ENCODE data around the gene NUDT9. TPM values are rescaled to one million over a fixed set of nuclear protein-coding genes. Genes with fewer than 3 reads are reported as not detected.
"Not testable (repeated sequence)": the region's sequence is repeated elsewhere in the genome, so short reads cannot be mapped to it uniquely, and the experiment has no call there.

Gene NUDT9, protein sequence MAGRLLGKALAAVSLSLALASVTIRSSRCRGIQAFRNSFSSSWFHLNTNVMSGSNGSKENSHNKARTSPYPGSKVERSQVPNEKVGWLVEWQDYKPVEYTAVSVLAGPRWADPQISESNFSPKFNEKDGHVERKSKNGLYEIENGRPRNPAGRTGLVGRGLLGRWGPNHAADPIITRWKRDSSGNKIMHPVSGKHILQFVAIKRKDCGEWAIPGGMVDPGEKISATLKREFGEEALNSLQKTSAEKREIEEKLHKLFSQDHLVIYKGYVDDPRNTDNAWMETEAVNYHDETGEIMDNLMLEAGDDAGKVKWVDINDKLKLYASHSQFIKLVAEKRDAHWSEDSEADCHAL
- 10 to 100 TPM; 12.1 to 13.4 TPM for total RNA-seq

GRCh38 chr4:87422104-87423052 lies at the start of gene NUDT9:
Gene NUDT9, plus strand, starts transcription at chr4:87422573. Its CDS starts 333 bp downstream, at chr4:87422906.
- no peaks in the 10 kb centered on the region for H3K36me3 Mint-ChIP-seq (ENCODE audit: low read depth)
- H3K9me3 Mint-ChIP-seq = no peaks in the 10 kb centered on the region
- CTCF ChIA-PET = interaction anchor here (1.5 to 3.7 kb wide), 2 partner anchors 34 to 46 kb away, joined by 6 to 18 read pairs; no protein-coding TSS in a partner anchor
- peak; percentile 91 for DNase-seq
- intact Hi-C loops (cut with micrococcal nuclease) = loop anchor here (1.0 to 5.0 kb wide), 8 partner anchors 31 to 1035 kb away; partner anchors contain the start of genes AFF1, HERC5, HSD17B11 and KLHL8
- peaks cover 32% of the 10 kb centered on the region for H3K4me1 Mint-ChIP-seq (ENCODE audit: low read depth)
- peak within 1 kb of the TSS; percentile 98 for H3K4me3 Mint-ChIP-seq
- H3K27me3 Mint-ChIP-seq (ENCODE audit: low read depth) = no peaks in the 10 kb centered on the region
- H3K27ac Mint-ChIP-seq = peak within 1 kb of the TSS; percentile 97

DNA sequence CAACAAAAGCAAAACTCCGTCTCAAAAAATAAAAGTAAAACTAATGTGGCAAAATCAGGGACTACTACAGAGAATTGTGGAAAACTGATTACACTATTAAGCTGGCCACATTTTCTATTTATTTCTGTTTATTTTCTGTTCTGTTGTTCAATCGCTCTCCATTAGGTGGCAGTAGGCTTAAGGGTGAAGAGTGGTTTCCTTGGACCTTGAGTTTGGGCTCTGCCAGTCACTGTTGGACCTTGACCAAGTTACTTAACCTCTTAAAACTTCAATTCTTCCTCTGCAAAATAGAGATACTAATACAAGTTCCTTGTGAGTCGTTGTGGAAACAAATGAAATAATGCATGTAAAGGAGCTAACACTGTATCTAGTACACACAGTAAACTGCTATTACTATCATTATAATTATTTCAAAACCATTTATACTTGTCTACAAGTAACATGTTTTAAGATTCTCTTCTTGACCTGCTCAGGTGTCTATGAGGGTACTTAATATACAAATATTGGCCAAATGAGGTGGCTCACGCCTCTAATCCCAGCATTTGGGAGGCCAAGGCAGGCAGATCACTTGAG lies 46.6 kb upstream of the NUDT9 start:
- intact Hi-C loops (cut with micrococcal nuclease) = loop anchor here (1.0 to 10.0 kb wide), 4 partner anchors 46 to 469 kb away; partner anchors contain the start of gene NUDT9
- H3K4me3 Mint-ChIP-seq = no peak overlapping the region
- H3K36me3 Mint-ChIP-seq (ENCODE audit: low read depth) = peaks cover 5% of the 10 kb centered on the region
- CTCF ChIA-PET = interaction anchor here (0.6 to 6.0 kb wide), 24 partner anchors 9 to 473 kb away, joined by 3 to 74 read pairs (median 4); partner anchors contain the start of genes HSD17B11 and NUDT9
- no peaks in the 10 kb centered on the region for H3K9me3 Mint-ChIP-seq
- no peaks in the 10 kb centered on the region for H3K27me3 Mint-ChIP-seq (ENCODE audit: low read depth)
- no peaks in the 10 kb centered on the region for H3K4me1 Mint-ChIP-seq (ENCODE audit: low read depth)
- DNase-seq = no peak
- H3K27ac Mint-ChIP-seq = no peak overlapping the region

GRCh38 chr4:87377816-87378215 lies 44.6 kb upstream of the NUDT9 start:
- peaks cover 4% of the 10 kb centered on the region for H3K36me3 Mint-ChIP-seq (ENCODE audit: low read depth)
- H3K27me3 Mint-ChIP-seq (ENCODE audit: low read depth) = no peaks in the 10 kb centered on the region
- H3K27ac Mint-ChIP-seq = no peak overlapping the region
- no peaks in the 10 kb centered on the region for H3K4me1 Mint-ChIP-seq (ENCODE audit: low read depth)
- CTCF ChIA-PET = interaction anchor here (0.5 to 6.0 kb wide), 6 partner anchors 11 to 471 kb away, joined by 3 to 74 read pairs (median 6); no protein-coding TSS in a partner anchor
- DNase-seq = no peak
- H3K9me3 Mint-ChIP-seq = no peaks in the 10 kb centered on the region
- H3K4me3 Mint-ChIP-seq = no peak overlapping the region
- intact Hi-C loops (cut with micrococcal nuclease) = loop anchor here (10.0 kb wide), 2 partner anchors 233 to 467 kb away; no protein-coding TSS in a partner anchor

DNA sequence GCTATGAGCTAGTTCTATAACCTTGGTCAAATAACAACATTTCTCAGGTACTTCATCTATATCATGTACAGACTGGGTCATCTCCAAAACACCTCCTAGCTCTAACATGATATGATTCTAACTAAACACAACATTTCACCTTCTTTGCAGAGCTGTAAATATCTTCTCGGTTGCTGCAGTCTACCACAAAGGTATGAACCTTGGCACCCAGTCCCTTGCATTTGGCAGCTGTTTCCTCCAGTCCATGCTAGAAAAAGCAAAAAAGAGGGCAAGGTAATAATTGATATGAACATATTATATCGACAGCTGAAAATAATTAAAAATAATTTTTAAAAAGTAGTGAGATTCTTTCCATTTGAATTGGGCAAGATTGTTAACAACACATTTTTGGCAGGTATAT lies 40.3 kb upstream of the NUDT9 start:
- peaks cover 13% of the 10 kb centered on the region for H3K4me1 Mint-ChIP-seq (ENCODE audit: low read depth)
- CTCF ChIA-PET = interaction anchor here (0.6 to 1.7 kb wide), 5 partner anchors 9 to 260 kb away, joined by 3 to 8 read pairs (median 3); partner anchors contain the start of gene HSD17B11
- H3K4me3 Mint-ChIP-seq = no peak overlapping the region
- intact Hi-C loops (cut with micrococcal nuclease) = no loop called here
- peaks cover 8% of the 10 kb centered on the region for H3K9me3 Mint-ChIP-seq
- peaks cover 6% of the 10 kb centered on the region for H3K36me3 Mint-ChIP-seq (ENCODE audit: low read depth)
- no peaks in the 10 kb centered on the region for H3K27me3 Mint-ChIP-seq (ENCODE audit: low read depth)
- no peak overlapping the region for H3K27ac Mint-ChIP-seq
- DNase-seq = no peak

DNA sequence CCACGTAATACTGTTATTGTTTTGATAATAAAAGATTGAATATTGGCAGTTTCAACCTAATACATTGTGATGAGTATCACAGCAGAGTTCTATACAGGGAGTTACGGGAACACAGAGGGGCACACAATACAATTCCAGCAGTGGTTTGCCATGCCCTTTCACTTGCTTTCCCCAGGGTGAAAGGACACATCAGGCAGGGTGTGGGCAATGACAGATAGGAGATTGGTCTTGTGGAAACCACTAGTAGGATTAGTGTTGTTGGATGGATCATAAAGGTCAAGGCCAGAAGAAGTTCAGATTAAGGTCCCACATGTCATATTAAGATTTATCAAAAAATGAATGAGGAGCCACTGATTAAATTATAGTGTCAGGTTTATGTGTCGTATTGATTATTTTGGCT lies 39.4 kb upstream of the NUDT9 start:
- CTCF ChIA-PET = interaction anchor here (1.1 to 1.7 kb wide), 2 partner anchors 9 to 84 kb away, joined by 3 to 8 read pairs; partner anchors contain the start of gene HSD17B11
- H3K36me3 Mint-ChIP-seq (ENCODE audit: low read depth) = peaks cover 6% of the 10 kb centered on the region
- H3K4me1 Mint-ChIP-seq (ENCODE audit: low read depth) = peaks cover 19% of the 10 kb centered on the region
- intact Hi-C loops (cut with micrococcal nuclease) = no loop called here
- DNase-seq = no peak
- H3K27ac Mint-ChIP-seq = peak overlapping the region; percentile 22
- H3K4me3 Mint-ChIP-seq = no peak overlapping the region
- H3K9me3 Mint-ChIP-seq = peaks cover 8% of the 10 kb centered on the region
- no peaks in the 10 kb centered on the region for H3K27me3 Mint-ChIP-seq (ENCODE audit: low read depth)

DNA sequence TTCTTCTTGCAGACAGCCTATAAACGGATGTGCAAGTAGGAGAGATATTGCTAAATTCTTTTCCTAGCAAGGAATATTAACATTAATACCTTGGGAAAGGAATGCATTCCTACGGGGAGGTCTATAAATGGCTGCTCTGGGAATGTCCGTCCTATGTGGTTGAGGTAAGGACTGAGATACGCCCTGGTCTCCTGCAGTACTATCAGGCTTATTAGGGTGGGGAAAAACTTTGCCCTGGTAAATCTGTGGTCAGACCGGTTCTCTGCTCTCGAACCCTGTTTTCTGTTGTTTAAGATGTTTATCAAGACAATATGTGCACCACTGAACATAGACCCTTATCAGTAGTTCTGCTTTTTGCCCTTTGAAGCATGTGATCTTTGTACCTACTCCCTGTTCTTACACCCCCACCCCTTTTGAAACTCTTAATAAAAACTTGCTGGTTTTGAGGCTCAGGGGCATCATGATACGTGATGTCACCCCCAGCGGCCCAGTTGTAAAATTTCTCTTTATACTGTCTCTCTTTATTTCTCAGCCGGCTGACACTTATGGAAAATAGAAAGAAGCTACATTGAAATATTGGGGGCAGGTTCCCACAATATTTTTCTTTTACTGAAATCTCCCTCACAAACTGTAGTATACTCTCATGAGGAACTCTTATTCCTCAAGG lies 37.8 kb upstream of the NUDT9 start:
- CTCF ChIA-PET; intact Hi-C loops (cut with micrococcal nuclease): not testable (repeated sequence)
- peaks cover 32% of the 10 kb centered on the region for H3K4me1 Mint-ChIP-seq (ENCODE audit: low read depth)

GRCh38 chr4:87387237-87387636 lies 35.1 kb upstream of the NUDT9 start:
- intact Hi-C loops (cut with micrococcal nuclease) = no loop called here
- CTCF ChIA-PET = interaction anchor here (1.0 to 2.2 kb wide), 3 partner anchors 9 to 89 kb away, joined by 3 to 11 read pairs (median 4); no protein-coding TSS in a partner anchor
- peaks cover 8% of the 10 kb centered on the region for H3K9me3 Mint-ChIP-seq
- peaks cover 41% of the 10 kb centered on the region for H3K4me1 Mint-ChIP-seq (ENCODE audit: low read depth)
- H3K27me3 Mint-ChIP-seq (ENCODE audit: low read depth) = no peaks in the 10 kb centered on the region
- DNase-seq = no peak
- H3K27ac Mint-ChIP-seq = no peak overlapping the region
- peaks cover 2% of the 10 kb centered on the region for H3K36me3 Mint-ChIP-seq (ENCODE audit: low read depth)
- no peak overlapping the region for H3K4me3 Mint-ChIP-seq

More for the DNA sequence above, 37.8 kb upstream of the NUDT9 start:
- not testable (repeated sequence) for H3K4me3 Mint-ChIP-seq; DNase-seq; H3K27me3 Mint-ChIP-seq (ENCODE audit: low read depth); H3K27ac Mint-ChIP-seq; H3K36me3 Mint-ChIP-seq (ENCODE audit: low read depth); H3K9me3 Mint-ChIP-seq

GRCh38 chr4:87388901-87389300 lies 33.5 kb upstream of the NUDT9 start:
- Mint-ChIP-seq H3K4me1 (ENCODE audit: low read depth) (peaks cover 37% of the 10 kb centered on the region), H3K36me3 (ENCODE audit: low read depth) (peaks cover 2% of the 10 kb centered on the region), H3K27ac (no peak overlapping the region), H3K4me3 (peak overlapping the region; percentile 78), H3K27me3 (ENCODE audit: low read depth) (no peaks in the 10 kb centered on the region), H3K9me3 (peaks cover 8% of the 10 kb centered on the region)
- no peak for DNase-seq
- intact Hi-C loops (cut with micrococcal nuclease) = no loop called here
- CTCF ChIA-PET = interaction anchor here (1.4 to 2.2 kb wide), 4 partner anchors 11 to 76 kb away, joined by 3 to 17 read pairs (median 8); partner anchors contain the start of gene NUDT9

GRCh38 chr4:87390055-87390454 lies 32.3 kb upstream of the NUDT9 start:
- DNase-seq; intact Hi-C loops (cut with micrococcal nuclease); H3K27me3 Mint-ChIP-seq (ENCODE audit: low read depth); H3K36me3 Mint-ChIP-seq (ENCODE audit: low read depth); H3K9me3 Mint-ChIP-seq: not testable (repeated sequence)
- Mint-ChIP-seq H3K27ac (peak overlapping the region; percentile 44), H3K4me1 (ENCODE audit: low read depth) (peaks cover 34% of the 10 kb centered on the region), H3K4me3 (peak overlapping the region; percentile 78)
- CTCF ChIA-PET = interaction anchor here (0.6 to 2.2 kb wide), 6 partner anchors 14 to 588 kb away, joined by 3 to 20 read pairs (median 5); no protein-coding TSS in a partner anchor

DNA sequence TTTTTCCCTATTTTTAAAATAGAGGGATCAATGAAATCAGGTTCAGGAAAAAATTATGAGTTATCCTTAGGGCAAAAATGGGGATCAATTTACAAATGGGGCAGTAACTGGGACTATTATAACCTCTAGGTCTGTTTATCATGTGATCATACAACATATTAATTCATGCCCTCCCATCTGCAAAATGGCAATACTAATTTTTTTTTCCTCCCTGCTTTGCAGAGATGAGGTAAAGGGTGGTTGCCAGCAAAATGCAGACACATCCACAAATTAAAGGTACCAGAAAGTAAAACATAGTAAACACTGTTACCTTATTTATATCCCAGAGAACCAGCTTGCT lies 31.9 kb upstream of the NUDT9 start:
- intact Hi-C loops (cut with micrococcal nuclease) = no loop called here
- Mint-ChIP-seq H3K36me3 (ENCODE audit: low read depth) (no peaks in the 10 kb centered on the region), H3K27ac (peak overlapping the region; percentile 82), H3K9me3 (no peaks in the 10 kb centered on the region), H3K4me1 (ENCODE audit: low read depth) (peaks cover 31% of the 10 kb centered on the region), H3K27me3 (ENCODE audit: low read depth) (no peaks in the 10 kb centered on the region), H3K4me3 (peak overlapping the region; percentile 78)
- CTCF ChIA-PET = interaction anchor here (0.5 to 2.1 kb wide), 11 partner anchors 9 to 895 kb away, joined by 3 to 20 read pairs (median 4); no protein-coding TSS in a partner anchor
- DNase-seq = no peak

Measured in activated naive CD4-positive, alpha-beta T cell treated with anti-CD3 and anti-CD28 coated beads for 36 hours (primary cell).